Neural cell (in vitro differentiated cells): ENCODE data around the gene WNT3.
A peak's percentile ranks its signal among the peaks of the same experiment; 100 is the strongest.

Experiments
- EZH2 ChIP-seq: fragments of 200-600, 300-800 bp; shearing (Covaris generic), sonication (generic); IDR thresholded peaks from 2 replicates; pipeline ENCODE4 v1.6.1; 2014; ENCODE audit warnings: antibody characterized with exemption, low read length, borderline replicate concordance, mild to moderate bottlenecking; ENCODE audit not compliant: insufficient read depth, poor library complexity, severe bottlenecking
- POLR2AphosphoS5 ChIP-seq: IDR thresholded peaks from 2 replicates; pipeline ENCODE4 v1.6.1; 2012
- TF ChIP-seq, protein P1 (sequence below): fragments of 450-650 bp; IDR thresholded peaks from 2 replicates; pipeline ENCODE4 v1.5.1; 2014; ENCODE audit warnings: antibody characterized with exemption, mild to moderate bottlenecking, moderate library complexity; ENCODE audit not compliant: poor library complexity, severe bottlenecking

DNA sequence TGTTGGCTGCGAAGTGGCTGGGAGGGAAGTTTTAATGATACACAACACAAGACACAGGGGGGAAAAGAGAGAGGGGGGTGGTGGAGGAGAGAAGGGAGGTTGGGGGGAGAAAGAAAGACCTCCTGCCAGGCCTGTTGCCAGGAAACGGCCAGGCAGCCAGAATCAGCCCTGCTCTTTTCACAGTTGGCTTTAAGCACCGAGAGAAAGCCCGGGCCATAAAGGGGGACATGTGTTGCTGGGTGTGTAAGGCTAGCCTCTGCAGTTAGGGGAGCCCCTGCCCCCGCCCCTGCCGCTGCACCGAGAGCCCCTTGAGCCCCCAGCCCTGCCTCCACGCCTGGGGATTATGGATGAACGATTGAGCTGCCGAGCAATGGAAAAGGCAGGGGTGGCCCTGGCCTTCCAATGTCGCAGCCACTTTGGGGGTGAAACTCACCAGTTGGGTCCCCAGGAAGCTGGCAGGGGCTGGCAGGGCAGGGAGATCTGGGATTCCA, 13.9 kb upstream of the WNT3 start:
- no peak for TF ChIP-seq EZH2
- TF ChIP-seq, protein P1, sequence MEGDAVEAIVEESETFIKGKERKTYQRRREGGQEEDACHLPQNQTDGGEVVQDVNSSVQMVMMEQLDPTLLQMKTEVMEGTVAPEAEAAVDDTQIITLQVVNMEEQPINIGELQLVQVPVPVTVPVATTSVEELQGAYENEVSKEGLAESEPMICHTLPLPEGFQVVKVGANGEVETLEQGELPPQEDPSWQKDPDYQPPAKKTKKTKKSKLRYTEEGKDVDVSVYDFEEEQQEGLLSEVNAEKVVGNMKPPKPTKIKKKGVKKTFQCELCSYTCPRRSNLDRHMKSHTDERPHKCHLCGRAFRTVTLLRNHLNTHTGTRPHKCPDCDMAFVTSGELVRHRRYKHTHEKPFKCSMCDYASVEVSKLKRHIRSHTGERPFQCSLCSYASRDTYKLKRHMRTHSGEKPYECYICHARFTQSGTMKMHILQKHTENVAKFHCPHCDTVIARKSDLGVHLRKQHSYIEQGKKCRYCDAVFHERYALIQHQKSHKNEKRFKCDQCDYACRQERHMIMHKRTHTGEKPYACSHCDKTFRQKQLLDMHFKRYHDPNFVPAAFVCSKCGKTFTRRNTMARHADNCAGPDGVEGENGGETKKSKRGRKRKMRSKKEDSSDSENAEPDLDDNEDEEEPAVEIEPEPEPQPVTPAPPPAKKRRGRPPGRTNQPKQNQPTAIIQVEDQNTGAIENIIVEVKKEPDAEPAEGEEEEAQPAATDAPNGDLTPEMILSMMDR = no peak
- TF ChIP-seq POLR2AphosphoS5 = peak; percentile 41
